Measurements from ENCODE around the gene METTL8.

DNA sequence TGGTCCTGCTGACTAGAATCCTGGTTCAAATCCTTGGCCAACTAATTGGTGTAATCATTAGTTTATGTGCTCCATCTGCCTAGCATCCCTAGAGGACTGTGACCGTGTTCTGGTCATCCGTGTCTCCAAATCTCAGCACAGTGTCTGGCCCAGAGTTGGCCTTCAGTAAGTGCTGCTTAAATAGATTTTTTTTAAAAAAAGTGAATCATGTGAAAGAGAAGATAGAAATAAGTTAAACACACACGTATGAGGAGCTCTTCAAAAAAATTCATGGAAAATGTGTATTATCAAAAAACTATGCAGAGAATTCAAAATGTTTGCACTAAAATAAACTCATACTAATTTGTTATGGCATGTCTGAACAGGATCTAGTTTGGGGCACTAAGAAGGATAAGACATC lies 143.8 kb downstream of the METTL8 start:
- TF ChIP-seq, protein P1, sequence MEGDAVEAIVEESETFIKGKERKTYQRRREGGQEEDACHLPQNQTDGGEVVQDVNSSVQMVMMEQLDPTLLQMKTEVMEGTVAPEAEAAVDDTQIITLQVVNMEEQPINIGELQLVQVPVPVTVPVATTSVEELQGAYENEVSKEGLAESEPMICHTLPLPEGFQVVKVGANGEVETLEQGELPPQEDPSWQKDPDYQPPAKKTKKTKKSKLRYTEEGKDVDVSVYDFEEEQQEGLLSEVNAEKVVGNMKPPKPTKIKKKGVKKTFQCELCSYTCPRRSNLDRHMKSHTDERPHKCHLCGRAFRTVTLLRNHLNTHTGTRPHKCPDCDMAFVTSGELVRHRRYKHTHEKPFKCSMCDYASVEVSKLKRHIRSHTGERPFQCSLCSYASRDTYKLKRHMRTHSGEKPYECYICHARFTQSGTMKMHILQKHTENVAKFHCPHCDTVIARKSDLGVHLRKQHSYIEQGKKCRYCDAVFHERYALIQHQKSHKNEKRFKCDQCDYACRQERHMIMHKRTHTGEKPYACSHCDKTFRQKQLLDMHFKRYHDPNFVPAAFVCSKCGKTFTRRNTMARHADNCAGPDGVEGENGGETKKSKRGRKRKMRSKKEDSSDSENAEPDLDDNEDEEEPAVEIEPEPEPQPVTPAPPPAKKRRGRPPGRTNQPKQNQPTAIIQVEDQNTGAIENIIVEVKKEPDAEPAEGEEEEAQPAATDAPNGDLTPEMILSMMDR (conservative IDR thresholded peaks at IDR 0.05 in 1 of 2, IDR thresholded peaks at IDR 0.05 in 1 of 2; ENCODE audit: extremely low read depth in 1 of 2, insufficient read depth in 1 of 2, low read depth in 1 of 2, low read length in 2 of 2) = no peak
- TF ChIP-seq EZH2 (IDR thresholded peaks at IDR 0.05; ENCODE audit: borderline replicate concordance, low read length) = no peak

All from mammary epithelial cell (primary cell).